Measurements from ENCODE around the gene CERCAM. TPM values are rescaled to one million over a fixed set of nuclear protein-coding genes. Genes with fewer than 3 reads are reported as not detected.
A peak's percentile ranks its signal among the peaks of the same experiment; 100 is the strongest.

Gene CERCAM
- total RNA-seq, 2 donors from 2014 or later: 18.5 to 26.5 TPM

DNA sequence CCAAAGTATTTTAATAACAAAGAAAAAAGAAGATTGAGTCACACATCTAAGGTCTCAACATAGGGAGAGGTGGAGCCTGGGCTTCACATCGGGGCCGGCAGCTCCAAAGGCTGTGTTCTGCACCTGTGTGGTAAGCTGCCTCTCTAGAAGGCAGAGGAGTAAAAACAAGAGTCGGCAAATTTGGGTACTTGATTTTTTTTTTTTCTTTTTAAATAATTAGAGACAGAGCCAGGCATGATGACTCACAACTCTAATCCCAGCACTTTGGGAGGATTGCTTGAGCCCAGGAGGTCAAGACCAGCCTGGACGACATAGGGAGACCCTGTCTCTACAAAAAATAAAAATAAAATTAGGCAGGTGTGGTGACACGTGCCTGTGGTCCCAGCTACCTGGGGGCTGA, 44.8 kb upstream of the CERCAM start:
- Mint-ChIP-seq H3K4me1 (peaks cover 12% of the 10 kb centered on the region), H3K4me3 (no peak overlapping the region), H3K27ac (no peak overlapping the region), H3K36me3 (ENCODE audit: low read depth) (peaks cover 24% of the 10 kb centered on the region), H3K27me3 (ENCODE audit: insufficient read depth) (peaks cover 6% of the 10 kb centered on the region), H3K9me3 (no peaks in the 10 kb centered on the region)
- TF ChIP-seq, protein P1, sequence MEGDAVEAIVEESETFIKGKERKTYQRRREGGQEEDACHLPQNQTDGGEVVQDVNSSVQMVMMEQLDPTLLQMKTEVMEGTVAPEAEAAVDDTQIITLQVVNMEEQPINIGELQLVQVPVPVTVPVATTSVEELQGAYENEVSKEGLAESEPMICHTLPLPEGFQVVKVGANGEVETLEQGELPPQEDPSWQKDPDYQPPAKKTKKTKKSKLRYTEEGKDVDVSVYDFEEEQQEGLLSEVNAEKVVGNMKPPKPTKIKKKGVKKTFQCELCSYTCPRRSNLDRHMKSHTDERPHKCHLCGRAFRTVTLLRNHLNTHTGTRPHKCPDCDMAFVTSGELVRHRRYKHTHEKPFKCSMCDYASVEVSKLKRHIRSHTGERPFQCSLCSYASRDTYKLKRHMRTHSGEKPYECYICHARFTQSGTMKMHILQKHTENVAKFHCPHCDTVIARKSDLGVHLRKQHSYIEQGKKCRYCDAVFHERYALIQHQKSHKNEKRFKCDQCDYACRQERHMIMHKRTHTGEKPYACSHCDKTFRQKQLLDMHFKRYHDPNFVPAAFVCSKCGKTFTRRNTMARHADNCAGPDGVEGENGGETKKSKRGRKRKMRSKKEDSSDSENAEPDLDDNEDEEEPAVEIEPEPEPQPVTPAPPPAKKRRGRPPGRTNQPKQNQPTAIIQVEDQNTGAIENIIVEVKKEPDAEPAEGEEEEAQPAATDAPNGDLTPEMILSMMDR (conservative IDR thresholded peaks at IDR 0.05): no peak
- H3K9me3 ChIP-seq (ENCODE audit: control insufficient read depth, low read length): no peaks in the 10 kb centered on the region
- no peak overlapping the region for H3K27ac ChIP-seq (ENCODE audit: low read depth, low read length)
- H3K9ac ChIP-seq (ENCODE audit: extremely low read depth, low read length, poor library complexity, severe bottlenecking): no peak overlapping the region
- no peaks in the 10 kb centered on the region for H3K27me3 ChIP-seq (ENCODE audit: control insufficient read depth, insufficient read depth, low read length, poor library complexity, severe bottlenecking)
- peaks cover 5% of the 10 kb centered on the region for H3K4me1 ChIP-seq (ENCODE audit: control insufficient read depth, insufficient read depth, low read length)
- no peak for DNase-seq
- H3K36me3 ChIP-seq (ENCODE audit: control insufficient read depth, insufficient read depth, low read length): peaks cover 23% of the 10 kb centered on the region
- WGBS, 2 experiments (ENCODE audit: insufficient coverage in 1 of 2, insufficient read length in 1 of 2): 80 to 82% methylated on average over 4 to 5 of the region's 5 CpGs
- no peak overlapping the region for H3K4me3 ChIP-seq (ENCODE audit: low read length)

DNA sequence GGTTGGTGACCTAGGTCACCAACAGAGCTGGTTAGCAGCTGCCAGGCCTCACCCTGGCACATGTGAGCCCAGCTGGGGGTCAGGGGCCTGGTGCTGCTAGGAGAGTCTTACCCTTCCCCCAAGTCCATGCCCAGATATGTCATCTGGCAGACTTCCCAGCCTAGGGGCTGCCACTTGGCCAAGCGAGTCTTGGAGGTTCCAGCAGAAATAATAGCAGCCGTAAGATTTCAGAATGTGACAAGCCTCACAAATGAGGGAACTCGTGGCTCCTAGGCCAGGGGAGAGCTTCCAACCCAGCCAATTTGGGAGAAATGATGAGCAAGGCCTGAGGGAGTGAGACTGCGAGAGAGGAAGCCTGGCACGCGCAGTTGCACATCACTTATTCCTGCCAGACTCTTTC, 38.4 kb upstream of the CERCAM start:
- Mint-ChIP-seq H3K4me3 (no peak overlapping the region), H3K27ac (no peak overlapping the region), H3K4me1 (peaks cover 13% of the 10 kb centered on the region), H3K9me3 (no peaks in the 10 kb centered on the region), H3K27me3 (ENCODE audit: insufficient read depth) (peaks cover 53% of the 10 kb centered on the region), H3K36me3 (ENCODE audit: low read depth) (peaks cover 36% of the 10 kb centered on the region)
- no peak for DNase-seq
- no peaks in the 10 kb centered on the region for H3K27me3 ChIP-seq (ENCODE audit: control insufficient read depth, insufficient read depth, low read length, poor library complexity, severe bottlenecking)
- WGBS, 2 experiments (ENCODE audit: insufficient coverage in 1 of 2, insufficient read length in 1 of 2): 77 to 78% methylated on average over 3 to 6 of the region's 6 CpGs
- peak overlapping the region; percentile 98 for H3K27ac ChIP-seq (ENCODE audit: low read depth, low read length)
- no peak overlapping the region for H3K4me3 ChIP-seq (ENCODE audit: low read length)
- no peak overlapping the region for H3K9ac ChIP-seq (ENCODE audit: extremely low read depth, low read length, poor library complexity, severe bottlenecking)
- TF ChIP-seq, protein P1 (conservative IDR thresholded peaks at IDR 0.05): no peak
- H3K36me3 ChIP-seq (ENCODE audit: control insufficient read depth, insufficient read depth, low read length): peaks cover 48% of the 10 kb centered on the region
- no peaks in the 10 kb centered on the region for H3K9me3 ChIP-seq (ENCODE audit: control insufficient read depth, low read length)
- no peaks in the 10 kb centered on the region for H3K4me1 ChIP-seq (ENCODE audit: control insufficient read depth, insufficient read depth, low read length)

DNA sequence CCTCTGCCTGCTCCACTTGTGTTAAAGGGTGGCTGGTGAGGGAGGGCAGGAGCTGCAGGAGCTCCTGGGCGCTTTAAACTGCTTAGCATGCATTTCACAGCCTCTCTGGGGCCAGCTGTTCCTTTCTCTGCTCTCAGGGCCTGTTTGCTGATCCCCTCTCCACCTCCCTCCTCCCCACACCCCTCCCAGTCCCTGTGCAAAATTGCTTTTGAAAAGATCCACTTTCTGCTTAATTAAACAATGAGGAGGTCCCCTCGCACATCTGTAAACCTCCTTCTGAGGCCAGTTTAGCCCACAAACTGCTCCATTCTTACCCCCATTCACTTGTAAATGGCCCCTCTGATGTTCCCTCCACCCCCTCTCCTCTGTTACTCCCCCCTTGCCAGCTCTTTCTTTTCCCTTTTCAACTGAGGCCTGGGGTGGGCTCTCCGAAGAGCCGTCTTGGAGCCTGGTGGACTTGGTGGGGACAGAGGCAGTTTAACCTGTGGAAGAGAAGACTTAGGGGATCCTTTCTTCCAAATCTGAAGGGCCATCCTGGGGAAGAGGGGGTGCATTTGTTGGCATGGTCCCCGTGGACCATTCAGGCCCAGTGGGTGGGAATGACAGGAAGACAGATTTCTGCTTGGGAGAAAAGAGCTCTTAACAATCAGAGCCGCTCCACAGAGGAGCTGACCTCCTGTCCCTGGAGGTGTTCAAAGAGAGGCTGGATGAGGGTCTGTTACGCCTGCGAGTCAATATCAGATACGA, 37.5 kb upstream of the CERCAM start:
- Histone ChIP-seq H3K4me1 (ENCODE audit: control insufficient read depth, insufficient read depth, low read length) (no peaks in the 10 kb centered on the region), H3K9me3 (ENCODE audit: control insufficient read depth, low read length) (no peaks in the 10 kb centered on the region), H3K4me3 (ENCODE audit: low read length) (no peak overlapping the region), H3K36me3 (ENCODE audit: control insufficient read depth, insufficient read depth, low read length) (peaks cover 52% of the 10 kb centered on the region), H3K27ac (ENCODE audit: low read depth, low read length) (peak overlapping the region; percentile 98), H3K27me3 (ENCODE audit: control insufficient read depth, insufficient read depth, low read length, poor library complexity, severe bottlenecking) (no peaks in the 10 kb centered on the region), H3K9ac (ENCODE audit: extremely low read depth, low read length, poor library complexity, severe bottlenecking) (no peak overlapping the region)
- peaks cover 62% of the 10 kb centered on the region for H3K27me3 Mint-ChIP-seq (ENCODE audit: insufficient read depth)
- no peaks in the 10 kb centered on the region for H3K9me3 Mint-ChIP-seq
- peaks cover 40% of the 10 kb centered on the region for H3K36me3 Mint-ChIP-seq (ENCODE audit: low read depth)
- no peak overlapping the region for H3K27ac Mint-ChIP-seq
- H3K4me3 Mint-ChIP-seq: no peak overlapping the region
- 44 to 64% methylated on average over 6 to 9 of the region's 9 CpGs for WGBS, 2 experiments (ENCODE audit: insufficient coverage in 1 of 2, insufficient read length in 1 of 2)
- TF ChIP-seq, protein P1 (conservative IDR thresholded peaks at IDR 0.05): no peak
- peaks cover 13% of the 10 kb centered on the region for H3K4me1 Mint-ChIP-seq
- peak; percentile 85 for DNase-seq
